GM20000 (cell line): ENCODE results near the gene PDGFA.

Experiments used
- DNase-seq: peaks from one replicate; pipeline ENCODE4 v3.0.0; 2012; ENCODE audit warnings: low spot score
- CTCF ChIP-seq: IDR thresholded peaks from 2 replicates; pipeline ENCODE4 v1.5.1; 2012; ENCODE audit warnings: mild to moderate bottlenecking, control low read depth; ENCODE audit errors: extremely low read depth, missing control alignments

Gene PDGFA

GRCh38 chr7:482521-483083, 37.0 kb downstream of the PDGFA start:
- DNase-seq, result no peak
- TF ChIP-seq CTCF, result no peak

GRCh38 chr7:481219-481930, 38.3 kb downstream of the PDGFA start:
- no peak for DNase-seq
- TF ChIP-seq CTCF, result no peak

GRCh38 chr7:480531-481218, 39.0 kb downstream of the PDGFA start:
- no peak for DNase-seq
- TF ChIP-seq CTCF, result no peak

- TF ChIP-seq CTCF, result no peak
- no peak for DNase-seq
Observed at GRCh38 chr7:479948-480499, 39.6 kb downstream of the PDGFA start.

GRCh38 chr7:479115-479947, 40.3 kb downstream of the PDGFA start:
- DNase-seq, result no peak
- no peak for TF ChIP-seq CTCF

GRCh38 chr7:477626-478220, 41.9 kb downstream of the PDGFA start:
- TF ChIP-seq CTCF, result no peak
- no peak for DNase-seq
